HUES48 (cell line): ENCODE data around the gene PWP1.

Experiments used
- H3K27ac ChIP-seq: one replicate; pipeline ENCODE4 v1.7.0; 2013; ENCODE audit warnings: low read depth, low read length, inconsistent platforms
- H3K27me3 ChIP-seq: 2 replicates; pipeline ENCODE4 v1.6.1; 2013; ENCODE audit warnings: mild to moderate bottlenecking, low read length; ENCODE audit not compliant: control insufficient read depth, insufficient read depth
- H3K36me3 ChIP-seq: 2 replicates; pipeline ENCODE4 v1.6.1; 2013; ENCODE audit warnings: low read length; ENCODE audit not compliant: control insufficient read depth, insufficient read depth
- H3K4me1 ChIP-seq: 2 replicates; pipeline ENCODE4 v1.6.1; 2013; ENCODE audit warnings: mild to moderate bottlenecking, low read length; ENCODE audit not compliant: control insufficient read depth, insufficient read depth
- H3K4me3 ChIP-seq: 2 replicates; pipeline ENCODE4 v1.5.1; 2013; ENCODE audit warnings: mild to moderate bottlenecking, low read depth, low read length
- H3K9ac ChIP-seq: 2 replicates; pipeline ENCODE4 v1.6.1; 2013; ENCODE audit warnings: mild to moderate bottlenecking, low read depth, low read length, moderate library complexity
- H3K9me3 ChIP-seq: 2 replicates; pipeline ENCODE4 v1.6.1; 2013; ENCODE audit warnings: low read length; ENCODE audit not compliant: control insufficient read depth, insufficient read depth

Gene PWP1

DNA sequence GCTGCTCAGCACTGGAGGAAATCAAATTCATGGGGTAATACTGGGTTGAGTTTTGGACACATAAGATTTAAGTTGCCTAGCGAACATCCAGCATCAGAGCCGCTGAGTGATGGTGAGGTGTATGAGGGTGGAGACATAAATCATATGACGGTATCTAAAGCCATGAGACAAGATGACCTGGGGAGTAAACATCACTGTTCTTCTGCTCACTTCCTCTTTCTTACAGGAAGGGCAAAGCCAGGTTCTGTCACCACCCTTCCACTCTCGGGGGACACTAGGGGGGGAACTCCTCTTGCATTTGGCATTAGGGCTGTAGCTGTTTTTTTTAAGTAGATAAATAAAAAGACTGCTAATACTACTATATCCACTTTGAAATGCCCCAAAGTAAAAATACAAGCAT, 51.3 kb downstream of the PWP1 start:
- H3K9ac ChIP-seq, result no peak overlapping the region
- no peak overlapping the region for H3K27ac ChIP-seq
- H3K27me3 ChIP-seq, result no peaks in the 10 kb centered on the region
- H3K9me3 ChIP-seq, result no peaks in the 10 kb centered on the region
- no peaks in the 10 kb centered on the region for H3K4me1 ChIP-seq
- no peak overlapping the region for H3K4me3 ChIP-seq
- H3K36me3 ChIP-seq, result peaks cover 90% of the 10 kb centered on the region

- Histone ChIP-seq H3K4me1 (no peaks in the 10 kb centered on the region), H3K36me3 (peaks cover 97% of the 10 kb centered on the region), H3K4me3 (no peak overlapping the region), H3K27ac (no peak overlapping the region), H3K9ac (no peak overlapping the region), H3K9me3 (no peaks in the 10 kb centered on the region), H3K27me3 (no peaks in the 10 kb centered on the region)
These were observed 62.9 kb downstream of the PWP1 start for GRCh38 chr12:107748472-107748871.

DNA sequence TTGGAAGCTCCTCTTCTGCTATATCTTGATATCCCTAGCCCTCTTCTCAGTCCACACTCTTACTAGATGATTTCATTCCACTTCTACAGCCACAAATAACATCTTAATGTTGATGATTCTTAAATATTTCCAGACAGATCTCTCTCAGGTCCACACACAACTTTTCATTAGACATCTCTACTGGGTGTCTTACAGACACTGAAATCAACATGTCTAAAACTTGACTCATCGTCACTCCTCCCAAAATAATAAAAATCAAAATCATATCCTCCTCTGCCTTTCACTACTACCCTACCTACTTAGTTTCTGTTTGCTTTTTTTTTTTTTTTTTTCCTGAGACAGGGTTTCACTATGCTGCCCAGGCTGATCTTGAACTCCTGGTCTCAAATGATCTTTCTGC, 63.5 kb downstream of the PWP1 start:
- H3K4me1 ChIP-seq, result no peaks in the 10 kb centered on the region
- H3K4me3 ChIP-seq, result no peak overlapping the region
- no peak overlapping the region for H3K9ac ChIP-seq
- peaks cover 97% of the 10 kb centered on the region for H3K36me3 ChIP-seq
- no peaks in the 10 kb centered on the region for H3K9me3 ChIP-seq
- H3K27ac ChIP-seq, result no peak overlapping the region
- H3K27me3 ChIP-seq, result no peaks in the 10 kb centered on the region

DNA sequence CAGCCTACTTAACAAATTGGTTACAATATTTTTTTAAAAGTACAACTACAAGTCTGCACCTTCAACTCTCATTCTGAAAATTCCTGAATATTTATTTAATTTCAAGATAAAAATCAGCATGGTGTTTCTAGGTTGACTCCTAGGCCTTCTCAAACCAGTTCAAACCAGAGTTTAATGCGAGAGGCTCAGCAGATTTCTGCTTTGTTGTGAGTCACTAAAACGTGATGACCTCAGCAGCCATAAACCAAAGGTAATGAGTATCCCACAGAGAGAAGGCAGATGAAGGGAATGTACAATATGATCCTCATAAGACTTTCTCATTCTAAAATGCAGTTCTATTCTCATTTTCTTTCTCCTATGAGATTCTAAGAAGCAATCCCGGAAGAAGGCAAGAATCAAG, 73.8 kb downstream of the PWP1 start:
- Histone ChIP-seq H3K27me3 (no peaks in the 10 kb centered on the region), H3K36me3 (peaks cover 38% of the 10 kb centered on the region), H3K9me3 (no peaks in the 10 kb centered on the region), H3K4me3 (peak overlapping the region; percentile 67), H3K27ac (peak overlapping the region; percentile 68), H3K9ac (0 out of 2 replicates have a peak overlapping the region, but pooled peaks have one; percentile 77), H3K4me1 (peaks cover 14% of the 10 kb centered on the region)

DNA sequence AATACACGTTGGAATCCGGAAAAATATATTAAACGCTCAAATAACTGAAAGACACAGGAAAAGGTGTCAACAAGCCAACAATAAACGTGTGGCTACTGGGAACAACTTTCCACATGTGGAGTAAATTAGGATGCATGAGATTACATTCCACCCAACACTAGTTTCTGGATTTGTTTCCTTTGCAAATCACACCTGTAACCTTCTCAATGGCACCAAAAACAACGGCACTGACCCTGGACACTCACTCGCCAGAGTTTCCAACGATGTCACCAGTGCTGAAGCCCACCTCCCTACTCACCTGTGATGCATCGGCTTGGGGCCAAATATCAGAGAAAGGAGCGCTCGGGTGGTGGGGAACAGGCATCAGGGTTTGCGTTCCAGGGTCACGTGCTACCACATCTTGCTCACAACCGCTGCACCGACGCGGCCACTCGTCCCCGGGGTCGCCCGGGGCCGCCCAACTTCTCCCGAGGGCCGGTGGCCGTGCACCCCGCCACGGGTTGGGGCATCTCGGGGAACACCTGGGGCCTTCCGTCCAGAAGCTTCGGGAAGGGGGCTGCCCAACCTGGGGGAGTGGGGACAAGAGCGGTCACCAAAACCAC, 74.7 kb downstream of the PWP1 start:
- H3K27me3 ChIP-seq, result no peaks in the 10 kb centered on the region
- H3K27ac ChIP-seq, result peak overlapping the region; percentile 68
- H3K4me1 ChIP-seq, result peaks cover 14% of the 10 kb centered on the region
- H3K9ac ChIP-seq, result peak overlapping the region; percentile 77
- H3K36me3 ChIP-seq, result peaks cover 30% of the 10 kb centered on the region
- H3K4me3 ChIP-seq, result peak overlapping the region; percentile 67
- H3K9me3 ChIP-seq, result no peaks in the 10 kb centered on the region

DNA sequence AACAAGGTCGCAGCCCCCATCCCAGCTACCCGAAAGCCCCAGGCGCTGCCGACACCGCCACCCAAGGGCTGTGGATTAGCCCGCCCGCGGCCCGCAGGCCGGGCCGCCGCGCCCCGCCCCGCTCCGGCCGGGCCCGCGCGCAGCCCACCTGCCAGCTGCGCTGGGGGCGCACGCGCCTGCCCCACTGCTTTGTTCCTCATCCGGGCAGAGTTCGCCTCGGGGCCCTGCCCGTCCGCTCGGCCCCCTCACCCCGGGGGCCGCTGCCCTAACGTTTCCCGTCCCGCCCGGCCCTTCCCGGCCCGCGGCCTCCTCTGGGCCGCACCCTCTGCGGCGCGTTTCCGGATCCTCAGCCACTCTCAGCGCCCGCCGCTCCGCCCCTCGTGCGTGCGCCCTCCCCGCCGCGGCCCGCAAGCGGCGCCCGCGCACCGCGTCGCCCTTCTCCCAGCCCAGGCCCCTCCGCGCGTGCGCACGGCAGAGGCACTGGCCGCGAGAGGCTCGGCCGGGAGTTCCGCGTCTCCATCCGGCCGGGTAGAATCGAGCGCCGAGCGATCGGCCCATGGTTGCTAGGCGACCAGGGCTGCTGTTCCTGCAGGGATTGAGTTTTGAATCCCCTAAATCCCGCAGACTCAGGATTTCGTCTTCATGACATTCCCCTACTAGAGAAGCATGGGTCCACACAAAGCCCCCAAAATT, 75.4 kb downstream of the PWP1 start, which contains the start of gene PRDM4:
TSS of gene PRDM4 (minus strand) at position 329 of the 693 bp plus-strand sequence. CDS start 622 bp downstream, outside the sequence.
- H3K9me3 ChIP-seq, result no peaks in the 10 kb centered on the region
- H3K9ac ChIP-seq, result peak within 1 kb of the TSS; percentile 77
- H3K4me1 ChIP-seq, result peaks cover 14% of the 10 kb centered on the region
- peak within 1 kb of the TSS; percentile 67 for H3K4me3 ChIP-seq
- peak within 1 kb of the TSS; percentile 68 for H3K27ac ChIP-seq
- H3K36me3 ChIP-seq, result peaks cover 23% of the 10 kb centered on the region
- no peaks in the 10 kb centered on the region for H3K27me3 ChIP-seq

- H3K27me3 ChIP-seq, result no peaks in the 10 kb centered on the region
- no peak overlapping the region for H3K9ac ChIP-seq
- peaks cover 14% of the 10 kb centered on the region for H3K4me1 ChIP-seq
- H3K4me3 ChIP-seq, result peak overlapping the region; percentile 67
- peaks cover 18% of the 10 kb centered on the region for H3K36me3 ChIP-seq
- no peak overlapping the region for H3K27ac ChIP-seq
- H3K9me3 ChIP-seq, result no peaks in the 10 kb centered on the region
These were observed 75.9 kb downstream of the PWP1 start for GRCh38 chr12:107761502-107761904.
